Peyer's patch (tissue), 4 donors: ENCODE results near the gene TSEN54.

ENCODE experiments used
- POLR2A ChIP-seq, 2 donors: fragments of 450-650 bp; IDR thresholded peaks; one replicate each; pipeline ENCODE4 v1.5.1; 2017; ENCODE audit warnings: antibody characterized with exemption in 2 of 2, mild to moderate bottlenecking in 2 of 2, moderate library complexity in 2 of 2
- TF ChIP-seq, protein P1 (sequence below), 6 experiments: fragments of 450-650 bp in 4 of 6; fragments of 200-600 bp in 2 of 6; sonication (generic) in 1 of 6; IDR thresholded peaks; one replicate each; pipeline ENCODE4 v1.5.1; 2017 to 2019; ENCODE audit warnings: antibody characterized with exemption in 6 of 6, mild to moderate bottlenecking in 3 of 6, moderate library complexity in 1 of 6

- TF ChIP-seq, protein P1, sequence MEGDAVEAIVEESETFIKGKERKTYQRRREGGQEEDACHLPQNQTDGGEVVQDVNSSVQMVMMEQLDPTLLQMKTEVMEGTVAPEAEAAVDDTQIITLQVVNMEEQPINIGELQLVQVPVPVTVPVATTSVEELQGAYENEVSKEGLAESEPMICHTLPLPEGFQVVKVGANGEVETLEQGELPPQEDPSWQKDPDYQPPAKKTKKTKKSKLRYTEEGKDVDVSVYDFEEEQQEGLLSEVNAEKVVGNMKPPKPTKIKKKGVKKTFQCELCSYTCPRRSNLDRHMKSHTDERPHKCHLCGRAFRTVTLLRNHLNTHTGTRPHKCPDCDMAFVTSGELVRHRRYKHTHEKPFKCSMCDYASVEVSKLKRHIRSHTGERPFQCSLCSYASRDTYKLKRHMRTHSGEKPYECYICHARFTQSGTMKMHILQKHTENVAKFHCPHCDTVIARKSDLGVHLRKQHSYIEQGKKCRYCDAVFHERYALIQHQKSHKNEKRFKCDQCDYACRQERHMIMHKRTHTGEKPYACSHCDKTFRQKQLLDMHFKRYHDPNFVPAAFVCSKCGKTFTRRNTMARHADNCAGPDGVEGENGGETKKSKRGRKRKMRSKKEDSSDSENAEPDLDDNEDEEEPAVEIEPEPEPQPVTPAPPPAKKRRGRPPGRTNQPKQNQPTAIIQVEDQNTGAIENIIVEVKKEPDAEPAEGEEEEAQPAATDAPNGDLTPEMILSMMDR (IDR thresholded peaks at IDR 0.05) = no peak
- no peak for TF ChIP-seq POLR2A (IDR thresholded peaks at IDR 0.05)
Observed at GRCh38 chr17:75506888-75507287, 9.4 kb upstream of the TSEN54 start.
